Large intestine (tissue), 3 donors: ENCODE results near the gene TBC1D17. TPM values are rescaled to one million over a fixed set of nuclear protein-coding genes. Genes with fewer than 3 reads are reported as not detected.

Experiments
- DNase-seq, 2 donors: peaks; one replicate each; pipeline versions ENCODE4 v3.0.0 to v3.0.0-alpha.2; 2013
- H3K27ac ChIP-seq: one replicate; pipeline ENCODE4 v1.5.1; 2013; ENCODE audit warnings: low read length
- H3K27me3 ChIP-seq: 2 replicates; pipeline ENCODE4 v1.6.1; 2013; ENCODE audit warnings: low read length; ENCODE audit not compliant: control insufficient read depth, insufficient read depth
- H3K36me3 ChIP-seq: 2 replicates; pipeline ENCODE4 v1.6.1; 2013; ENCODE audit warnings: low read length; ENCODE audit not compliant: control insufficient read depth, insufficient read depth
- H3K4me1 ChIP-seq: one replicate; pipeline ENCODE4 v1.6.1; 2013; ENCODE audit warnings: low read length; ENCODE audit not compliant: control insufficient read depth, insufficient read depth
- H3K4me3 ChIP-seq: one replicate; pipeline ENCODE4 v1.5.1; 2013; ENCODE audit warnings: low read length
- H3K9me3 ChIP-seq: one replicate; pipeline ENCODE4 v1.6.1; 2013; ENCODE audit warnings: mild to moderate bottlenecking, low read depth, low read length, moderate library complexity; ENCODE audit not compliant: control insufficient read depth
- WGBS: methylation state at CpG from one replicate; pipeline ENCODE4 v1.1.5; 2013; ENCODE audit warnings: low lambda C conversion rate; ENCODE audit not compliant: insufficient coverage; 5-methylcytosine and 5-hydroxymethylcytosine counted together
- polyA plus RNA-seq: library from polyadenylated mRNA; unstranded; fragments of 120-200 nt; gene quantifications from one replicate; pipeline ENCODE4 v1.2.1, GENCODE V29; 2013

TBC1D17 gene
- polyA plus RNA-seq, 1 donor, result 31.6 TPM

GRCh38 chr19:49847731-49848696, 29.5 kb upstream of the TBC1D17 start:
- no peak overlapping the region for H3K4me3 ChIP-seq
- H3K4me1 ChIP-seq, result peaks cover 10% of the 10 kb centered on the region
- WGBS, result 88% methylated on average over 1 of the region's 10 CpGs
- no peak for DNase-seq
- H3K27me3 ChIP-seq, result no peaks in the 10 kb centered on the region
- no peak overlapping the region for H3K27ac ChIP-seq
- peaks cover 3% of the 10 kb centered on the region for H3K9me3 ChIP-seq
- H3K36me3 ChIP-seq, result peaks cover 2% of the 10 kb centered on the region

GRCh38 chr19:49848938-49849337, 28.6 kb upstream of the TBC1D17 start:
- Histone ChIP-seq H3K9me3 (peaks cover 3% of the 10 kb centered on the region), H3K27ac (no peak overlapping the region), H3K36me3 (peaks cover 2% of the 10 kb centered on the region), H3K4me3 (no peak overlapping the region), H3K4me1 (peaks cover 10% of the 10 kb centered on the region), H3K27me3 (no peaks in the 10 kb centered on the region)
- WGBS, result no CpG with 5 or more reads among the region's 3 CpGs
- DNase-seq, result no peak

GRCh38 chr19:49849433-49850220, 27.9 kb upstream of the TBC1D17 start:
- H3K9me3 ChIP-seq, result peaks cover 3% of the 10 kb centered on the region
- peaks cover 6% of the 10 kb centered on the region for H3K36me3 ChIP-seq
- no peak overlapping the region for H3K4me3 ChIP-seq
- WGBS, result 89% methylated on average over 5 of the region's 15 CpGs
- H3K27ac ChIP-seq, result no peak overlapping the region
- H3K4me1 ChIP-seq, result peaks cover 10% of the 10 kb centered on the region
- H3K27me3 ChIP-seq, result no peaks in the 10 kb centered on the region
- DNase-seq, result no peak

GRCh38 chr19:49850221-49850486, 27.3 kb upstream of the TBC1D17 start:
- no peak for DNase-seq
- Histone ChIP-seq H3K27ac (peak overlapping the region; percentile 100), H3K4me3 (peak overlapping the region; percentile 98), H3K36me3 (peaks cover 10% of the 10 kb centered on the region), H3K4me1 (peaks cover 10% of the 10 kb centered on the region), H3K9me3 (peaks cover 3% of the 10 kb centered on the region), H3K27me3 (no peaks in the 10 kb centered on the region)
- WGBS, result no CpG with 5 or more reads among the region's 12 CpGs

- Histone ChIP-seq H3K27ac (peak within 1 kb of the TSS; percentile 100), H3K4me1 (peaks cover 10% of the 10 kb centered on the region), H3K27me3 (no peaks in the 10 kb centered on the region), H3K4me3 (peak within 1 kb of the TSS; percentile 98), H3K36me3 (peaks cover 14% of the 10 kb centered on the region), H3K9me3 (peaks cover 3% of the 10 kb centered on the region)
- no CpG with 5 or more reads among the region's 98 CpGs for WGBS
- peak; percentile 85 to 91 for DNase-seq
Observed at GRCh38 chr19:49850487-49851342, 26.8 kb upstream of the TBC1D17 start, which contains the start of gene PTOV1. Gene PTOV1, plus strand, starts transcription at chr19:49851159.

GRCh38 chr19:49851456-49852259, 25.8 kb upstream of the TBC1D17 start:
- no peak for DNase-seq
- H3K9me3 ChIP-seq, result peaks cover 3% of the 10 kb centered on the region
- H3K4me3 ChIP-seq, result peak overlapping the region; percentile 60
- no peaks in the 10 kb centered on the region for H3K27me3 ChIP-seq
- H3K36me3 ChIP-seq, result peaks cover 22% of the 10 kb centered on the region
- WGBS, result no CpG with 5 or more reads among the region's 78 CpGs
- peaks cover 10% of the 10 kb centered on the region for H3K4me1 ChIP-seq
- no peak overlapping the region for H3K27ac ChIP-seq

- peaks cover 3% of the 10 kb centered on the region for H3K9me3 ChIP-seq
- no peaks in the 10 kb centered on the region for H3K27me3 ChIP-seq
- peaks cover 10% of the 10 kb centered on the region for H3K4me1 ChIP-seq
- no peak overlapping the region for H3K27ac ChIP-seq
- H3K4me3 ChIP-seq, result peak overlapping the region; percentile 60
- no peak for DNase-seq
- H3K36me3 ChIP-seq, result peaks cover 31% of the 10 kb centered on the region
- WGBS, result 82% methylated on average over 2 of the region's 14 CpGs
Observed at GRCh38 chr19:49852631-49853126, 24.8 kb upstream of the TBC1D17 start.

- no CpG with 5 or more reads among the region's 10 CpGs for WGBS
- Histone ChIP-seq H3K4me3 (no peak overlapping the region), H3K9me3 (peaks cover 3% of the 10 kb centered on the region), H3K36me3 (peaks cover 44% of the 10 kb centered on the region), H3K27me3 (no peaks in the 10 kb centered on the region), H3K27ac (no peak overlapping the region), H3K4me1 (peaks cover 10% of the 10 kb centered on the region)
- no peak for DNase-seq
Observed at GRCh38 chr19:49853852-49854377, 23.6 kb upstream of the TBC1D17 start.
